Gastroesophageal sphincter (tissue), 3 donors: ENCODE data around the gene AEN.

Source experiments
- CTCF ChIP-seq, 4 experiments: fragments of 200-600 bp in 2 of 4; fragments of 450-650 bp in 2 of 4; sonication (generic) in 1 of 4; IDR thresholded peaks; one replicate each; pipeline ENCODE4 v1.5.1; 2017 to 2019; ENCODE audit warnings: antibody characterized with exemption in 4 of 4, mild to moderate bottlenecking in 2 of 4, moderate library complexity in 2 of 4
- EP300 ChIP-seq: sonication (generic); formaldehyde crosslinking; IDR thresholded peaks from one replicate; pipeline ENCODE4 v1.6.1; 2017; ENCODE audit warnings: antibody characterized with exemption, mild to moderate bottlenecking
- POLR2A ChIP-seq, 2 donors: fragments of 450-650 bp; IDR thresholded peaks; one replicate each; pipeline ENCODE4 v1.6.1; 2017; ENCODE audit warnings: antibody characterized with exemption in 2 of 2, mild to moderate bottlenecking in 2 of 2, moderate library complexity in 1 of 2
- POLR2AphosphoS5 ChIP-seq: sonication (generic); formaldehyde crosslinking; IDR thresholded peaks from one replicate; pipeline ENCODE4 v1.6.1; 2017; ENCODE audit warnings: antibody characterized with exemption

GRCh38 chr15:88637436-88637835 is 16.3 kb downstream of the AEN start:
- TF ChIP-seq CTCF (IDR thresholded peaks at IDR 0.05) (no peak), EP300 (no peak), POLR2A (IDR thresholded peaks at IDR 0.05) (no peak), POLR2AphosphoS5 (no peak)
